ENCODE results near the gene MIP.

DNA sequence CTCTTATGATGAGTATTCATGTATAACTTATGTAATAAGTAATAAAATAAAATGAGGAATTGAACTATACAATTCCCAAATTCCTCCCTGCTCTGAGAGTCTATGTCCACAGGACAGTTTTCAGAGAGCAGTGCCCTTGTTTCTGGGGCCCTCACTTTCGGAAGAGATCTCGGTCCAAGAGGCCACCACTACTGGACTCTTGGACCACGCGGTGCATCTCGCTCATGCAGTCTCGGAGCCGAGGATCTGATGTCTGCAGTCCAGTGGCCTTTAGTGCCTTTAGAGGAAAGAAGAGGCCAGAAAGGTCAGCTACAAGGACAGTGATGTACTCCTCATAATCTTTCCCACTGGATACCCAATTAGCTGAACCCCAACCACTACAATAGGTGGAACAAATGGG, 25.2 kb upstream of the MIP start:
- TF ChIP-seq, protein P1, sequence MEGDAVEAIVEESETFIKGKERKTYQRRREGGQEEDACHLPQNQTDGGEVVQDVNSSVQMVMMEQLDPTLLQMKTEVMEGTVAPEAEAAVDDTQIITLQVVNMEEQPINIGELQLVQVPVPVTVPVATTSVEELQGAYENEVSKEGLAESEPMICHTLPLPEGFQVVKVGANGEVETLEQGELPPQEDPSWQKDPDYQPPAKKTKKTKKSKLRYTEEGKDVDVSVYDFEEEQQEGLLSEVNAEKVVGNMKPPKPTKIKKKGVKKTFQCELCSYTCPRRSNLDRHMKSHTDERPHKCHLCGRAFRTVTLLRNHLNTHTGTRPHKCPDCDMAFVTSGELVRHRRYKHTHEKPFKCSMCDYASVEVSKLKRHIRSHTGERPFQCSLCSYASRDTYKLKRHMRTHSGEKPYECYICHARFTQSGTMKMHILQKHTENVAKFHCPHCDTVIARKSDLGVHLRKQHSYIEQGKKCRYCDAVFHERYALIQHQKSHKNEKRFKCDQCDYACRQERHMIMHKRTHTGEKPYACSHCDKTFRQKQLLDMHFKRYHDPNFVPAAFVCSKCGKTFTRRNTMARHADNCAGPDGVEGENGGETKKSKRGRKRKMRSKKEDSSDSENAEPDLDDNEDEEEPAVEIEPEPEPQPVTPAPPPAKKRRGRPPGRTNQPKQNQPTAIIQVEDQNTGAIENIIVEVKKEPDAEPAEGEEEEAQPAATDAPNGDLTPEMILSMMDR (IDR thresholded peaks at IDR 0.05): no peak
- TF ChIP-seq EZH2 (IDR thresholded peaks at IDR 0.05): no peak

Data from neural progenitor cell (in vitro differentiated cells).